DMS153 treated with DMSO at 0.1 percent for 48 hours (cell line): ENCODE data around the gene NRSN2.
"Not testable (repeated sequence)": the region's sequence is repeated elsewhere in the genome, so short reads cannot be mapped to it uniquely, and the experiment has no call there.

Experiments
- DNase-seq: peaks from one replicate; lab custom pipeline; 2025; ENCODE audit not compliant: unreplicated experiment; lab: John Stamatoyannopoulos, UW

Gene NRSN2

DNA sequence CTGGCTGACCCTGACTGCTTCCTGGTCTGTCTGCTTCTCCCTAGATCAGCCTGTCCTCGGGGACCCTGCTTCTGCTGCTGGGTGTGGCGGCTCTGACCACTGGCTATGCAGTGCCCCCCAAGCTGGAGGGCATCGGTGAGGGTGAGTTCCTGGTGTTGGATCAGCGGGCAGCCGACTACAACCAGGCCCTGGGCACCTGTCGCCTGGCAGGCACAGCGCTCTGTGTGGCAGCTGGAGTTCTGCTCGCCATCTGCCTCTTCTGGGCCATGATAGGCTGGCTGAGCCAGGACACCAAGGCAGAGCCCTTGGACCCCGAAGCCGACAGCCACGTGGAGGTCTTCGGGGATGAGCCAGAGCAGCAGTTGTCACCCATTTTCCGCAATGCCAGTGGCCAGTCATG is 6.3 kb downstream of the NRSN2 start:
- DNase-seq = no peak

DNA sequence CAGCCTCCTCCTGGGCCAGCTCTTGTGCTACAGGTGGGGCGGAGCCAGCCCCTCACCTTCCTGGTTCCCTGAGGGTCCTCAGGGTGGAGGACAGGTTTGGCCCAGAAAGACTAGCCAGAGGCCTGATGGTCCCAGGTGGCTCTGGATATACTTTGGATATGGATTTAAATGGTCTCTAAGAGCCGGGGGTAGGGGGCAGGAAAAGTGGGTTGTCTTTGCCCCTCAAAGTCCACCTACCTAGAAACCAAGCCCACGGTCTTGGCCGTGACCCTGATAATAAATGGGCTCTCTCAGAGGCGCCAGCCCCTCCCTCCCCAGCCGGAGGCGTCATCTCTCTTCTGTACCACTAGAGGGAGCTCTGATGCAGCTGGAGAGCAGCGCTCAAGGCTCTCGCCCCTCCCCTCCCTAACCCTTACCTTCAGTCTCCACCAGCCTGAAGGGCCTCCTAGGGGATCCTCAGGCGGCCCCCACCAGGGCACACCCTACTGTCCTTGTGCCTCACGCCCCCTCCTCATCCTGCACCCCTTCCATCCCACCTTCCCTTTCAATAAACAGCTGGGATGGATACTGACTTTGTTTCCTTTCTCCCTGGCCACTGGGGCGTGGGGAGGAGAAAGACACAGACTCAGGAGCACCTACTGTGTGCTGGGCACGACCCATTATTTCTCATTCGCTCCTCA is 7.5 kb downstream of the NRSN2 start:
- DNase-seq = peak; percentile 52

DNA sequence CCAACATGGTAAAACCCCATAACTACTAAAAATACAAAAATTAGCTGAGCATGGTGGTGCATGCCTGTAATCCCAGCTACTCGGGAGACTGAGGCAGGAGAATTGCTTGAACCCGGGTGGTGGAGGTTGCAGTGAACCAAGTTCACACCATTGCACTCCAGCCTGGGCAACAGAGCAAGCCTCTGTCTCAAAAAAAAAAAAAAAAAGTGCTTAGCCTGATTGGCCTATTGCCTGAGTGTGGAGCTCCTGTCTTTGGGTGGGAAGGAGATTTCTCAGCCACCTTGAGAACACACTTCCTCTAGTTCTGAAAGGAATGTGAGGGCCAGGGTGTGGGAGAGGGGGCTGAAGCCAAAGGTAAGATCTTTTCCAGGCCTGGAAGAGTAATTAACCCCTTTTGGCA is 9.2 kb downstream of the NRSN2 start:
- DNase-seq = not testable (repeated sequence)

DNA sequence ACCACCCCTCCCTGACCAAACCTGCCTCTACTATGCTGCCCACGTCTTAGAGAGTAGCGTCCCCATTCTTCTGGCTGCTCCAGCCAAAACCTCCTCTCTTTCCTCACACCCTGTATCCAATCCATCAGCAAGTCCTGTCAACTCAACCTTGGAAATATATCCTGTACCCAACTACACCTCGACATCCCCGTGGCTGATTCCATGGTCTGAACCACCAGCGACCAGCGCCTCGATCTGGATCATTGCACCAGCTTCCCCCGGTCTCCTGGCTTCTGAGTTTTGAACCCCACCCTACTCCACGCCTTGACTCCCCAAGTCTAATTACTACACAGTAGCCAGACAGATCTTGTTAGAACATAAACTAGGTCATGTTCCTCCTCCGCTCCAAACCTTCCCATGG is 9.8 kb downstream of the NRSN2 start:
- DNase-seq = no peak

DNA sequence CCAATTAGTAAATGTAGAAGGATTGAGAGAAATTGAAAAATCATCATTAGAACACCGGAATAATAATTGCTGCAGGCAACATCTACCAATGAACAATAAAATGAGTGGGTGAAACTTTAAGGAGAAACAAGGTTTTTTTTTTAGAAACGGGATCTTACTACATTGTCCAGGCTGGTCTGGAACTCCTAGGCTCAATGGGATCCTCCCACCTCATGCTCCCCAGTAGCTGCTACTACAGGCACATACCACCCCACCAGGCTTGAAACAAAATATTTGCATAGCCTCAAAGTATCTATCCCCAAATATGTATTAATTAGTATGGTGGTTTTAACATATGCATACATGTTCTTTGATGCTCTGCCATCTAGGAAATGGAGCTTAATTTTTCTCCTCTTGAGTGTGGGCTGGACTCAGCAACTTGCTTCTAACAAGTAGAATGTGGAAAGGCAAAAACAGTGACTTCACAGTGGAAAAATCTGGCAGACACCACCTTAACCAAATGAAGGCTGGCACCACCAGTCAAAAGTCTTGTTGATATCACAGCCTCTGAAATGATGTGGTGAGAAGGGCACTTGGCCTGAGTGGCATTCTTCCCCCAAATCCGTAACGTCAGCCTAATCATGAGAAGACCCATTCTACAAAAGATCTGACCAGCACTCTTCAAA is 12.1 kb downstream of the NRSN2 start:
- DNase-seq = no peak

DNA sequence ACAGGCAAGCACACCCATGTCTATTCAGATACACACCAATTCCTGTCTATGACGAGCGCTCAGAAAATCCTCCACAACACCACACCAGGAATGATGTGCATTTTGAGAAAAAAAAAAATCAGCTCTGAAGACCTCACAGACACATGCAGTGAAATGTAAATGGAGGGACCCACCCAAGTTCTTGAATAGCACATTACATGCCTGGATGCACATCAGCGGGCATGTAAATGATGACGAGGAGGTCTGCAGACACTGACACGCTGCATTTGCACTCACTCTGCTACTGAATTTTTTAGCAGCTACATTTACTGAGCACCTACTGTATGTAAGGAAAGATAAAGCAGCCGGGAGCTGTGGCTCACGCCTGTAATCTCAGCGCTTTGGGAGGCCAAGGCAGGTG is 14.7 kb downstream of the NRSN2 start:
- no peak for DNase-seq

DNA sequence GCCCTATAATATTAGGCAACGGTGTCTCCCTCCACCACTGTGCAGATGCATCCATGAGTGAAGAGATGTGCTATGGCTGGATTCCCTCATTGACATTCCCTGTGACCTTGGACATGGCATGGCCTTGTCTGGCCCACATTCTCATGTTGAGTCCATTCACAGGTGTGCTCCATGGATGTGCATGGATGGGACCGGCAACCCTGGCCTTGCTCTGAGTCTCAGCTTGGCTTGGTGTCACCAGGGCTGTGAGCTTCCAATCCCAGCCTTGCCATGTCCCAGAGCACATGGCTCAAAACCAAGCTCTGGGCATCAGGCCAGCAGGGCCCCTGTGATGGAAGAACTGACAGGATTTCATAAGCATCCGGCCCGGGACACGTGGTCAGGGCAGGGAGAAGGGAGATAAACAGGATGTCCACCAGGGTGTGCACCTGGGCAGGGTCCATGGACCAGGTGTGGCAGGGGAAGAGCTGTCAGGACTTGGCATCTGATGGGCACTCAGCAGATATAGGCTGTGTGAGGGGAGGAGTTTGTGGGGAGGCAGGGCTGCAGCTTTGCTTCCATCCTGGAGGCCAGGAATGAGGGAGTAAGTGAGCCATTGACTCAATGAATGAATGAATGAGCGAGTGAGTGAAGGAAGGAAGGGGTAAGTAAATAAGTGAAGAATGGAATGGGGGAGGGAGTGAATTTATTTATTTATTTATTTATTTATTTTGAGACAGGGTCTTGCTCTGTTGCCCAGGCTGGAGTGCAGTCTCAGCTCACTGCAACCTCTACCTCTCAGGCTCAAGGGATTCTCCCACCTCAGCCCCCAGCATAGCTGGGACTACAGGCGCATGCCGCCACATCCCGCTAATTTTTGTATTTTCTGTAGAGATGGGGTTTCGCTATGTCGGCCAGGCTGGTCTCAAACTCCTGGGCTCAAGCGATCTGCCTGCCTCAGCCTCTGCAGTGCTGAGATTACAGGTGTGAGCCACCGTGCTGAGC is 15.7 kb downstream of the NRSN2 start:
- peak; percentile 87 for DNase-seq

DNA sequence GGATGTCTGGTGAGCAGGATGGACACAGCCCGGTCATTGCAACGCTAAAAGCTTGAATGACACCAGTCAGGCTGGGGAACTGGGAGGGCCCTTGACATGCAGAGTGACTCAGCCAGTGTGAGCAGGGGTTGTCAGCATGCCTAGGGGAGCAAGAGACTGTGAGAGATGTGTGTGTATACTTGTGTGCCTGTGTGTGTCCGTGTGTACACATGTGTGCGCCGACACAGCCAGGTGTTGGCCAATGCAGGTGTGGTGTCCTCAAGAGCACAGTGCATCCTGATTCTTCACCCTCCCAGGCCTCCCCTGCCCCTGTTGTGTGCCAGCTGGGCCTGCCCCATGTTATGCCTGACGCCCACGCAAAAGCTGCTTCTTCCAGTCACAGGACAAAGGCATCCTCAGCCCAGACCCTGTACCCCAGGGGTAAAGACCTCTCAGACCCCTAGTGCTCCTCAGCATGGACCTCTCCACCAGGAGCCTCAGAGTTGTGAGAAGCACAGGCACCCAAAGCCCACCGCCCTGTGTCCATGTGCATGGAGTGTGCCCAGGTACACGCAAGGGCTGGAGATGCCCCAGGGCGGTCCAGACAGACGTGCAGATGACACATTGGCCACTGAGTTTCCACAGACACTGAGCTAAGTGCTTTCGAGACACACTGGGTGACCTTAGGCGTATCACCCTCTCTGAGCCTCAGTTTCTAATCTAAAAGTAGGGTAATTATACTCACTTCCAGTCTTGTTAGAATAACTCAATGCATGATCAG is 16.6 kb downstream of the NRSN2 start:
- no peak for DNase-seq

DNA sequence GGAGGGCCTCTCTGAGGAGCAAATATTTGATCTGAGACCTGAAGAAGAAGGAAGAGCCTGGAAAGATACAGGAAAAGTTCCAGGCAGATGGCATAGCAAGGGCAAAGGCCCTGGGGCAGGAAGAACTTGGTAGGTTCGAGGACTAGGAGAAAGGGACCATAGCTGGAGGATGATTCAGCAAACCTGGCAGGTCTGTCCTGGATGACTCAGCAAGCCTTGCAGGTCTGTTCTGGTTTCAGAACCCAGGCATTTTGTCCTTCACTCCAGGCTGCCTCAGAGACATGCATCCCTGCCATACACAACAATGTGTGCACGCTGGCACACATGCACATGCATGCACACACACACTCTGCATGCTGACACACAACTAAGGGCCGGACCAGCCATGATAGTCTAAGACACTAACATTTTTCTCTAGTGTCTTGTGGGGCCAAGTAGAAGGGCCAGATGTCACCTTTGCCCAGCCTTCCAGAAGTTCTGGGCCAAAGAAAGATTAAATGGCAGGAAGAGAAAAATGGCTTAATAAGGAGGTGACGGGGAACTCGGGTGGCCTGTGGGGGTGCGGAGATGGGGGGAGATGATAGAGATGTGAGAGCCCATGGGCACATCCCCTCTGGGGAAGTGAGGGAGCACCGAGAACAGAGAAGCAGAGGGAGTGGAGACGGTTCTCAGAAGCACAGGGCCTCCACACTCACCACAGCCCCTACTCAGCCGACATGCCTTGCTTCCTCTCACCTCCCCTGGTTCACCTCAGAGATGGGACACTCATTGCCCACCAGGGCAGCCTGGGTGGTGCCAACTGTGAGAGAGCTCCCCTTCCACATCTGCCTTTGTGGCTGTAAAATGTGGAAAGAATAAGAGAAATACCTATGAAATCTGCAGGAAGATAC is 18.2 kb downstream of the NRSN2 start:
- no peak for DNase-seq

DNA sequence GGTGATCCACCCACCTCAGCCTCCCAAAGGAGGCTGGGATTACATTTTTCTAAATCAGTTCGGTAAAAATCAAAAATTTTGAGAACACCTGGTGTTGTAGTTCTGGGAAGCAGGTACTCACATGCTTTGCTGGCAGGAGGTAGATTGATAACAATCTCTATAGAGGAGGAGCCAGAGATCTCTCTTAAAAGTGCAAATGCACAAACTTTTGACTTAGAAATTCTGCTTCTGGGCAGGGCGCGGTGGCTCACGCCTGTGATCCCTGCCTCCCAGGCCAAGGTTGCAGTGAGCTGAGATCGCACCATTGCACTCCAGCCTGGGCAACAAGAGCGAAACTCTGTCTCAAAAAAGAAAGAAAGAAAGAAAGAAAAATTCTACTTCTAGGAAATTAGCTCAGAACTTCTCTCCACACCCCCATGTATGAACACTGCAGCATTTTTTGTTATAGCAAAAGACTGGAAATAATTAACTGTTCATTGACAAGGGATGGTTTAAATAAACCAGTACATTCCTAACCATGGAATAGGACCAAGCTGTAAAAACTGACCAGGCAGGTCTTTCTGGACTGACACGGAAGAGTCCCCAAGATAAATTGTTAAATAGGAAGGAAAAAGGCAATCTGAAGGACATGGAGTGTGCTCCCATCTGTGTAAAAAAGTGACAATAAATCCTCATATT is 19.3 kb downstream of the NRSN2 start:
- no peak for DNase-seq

DNA sequence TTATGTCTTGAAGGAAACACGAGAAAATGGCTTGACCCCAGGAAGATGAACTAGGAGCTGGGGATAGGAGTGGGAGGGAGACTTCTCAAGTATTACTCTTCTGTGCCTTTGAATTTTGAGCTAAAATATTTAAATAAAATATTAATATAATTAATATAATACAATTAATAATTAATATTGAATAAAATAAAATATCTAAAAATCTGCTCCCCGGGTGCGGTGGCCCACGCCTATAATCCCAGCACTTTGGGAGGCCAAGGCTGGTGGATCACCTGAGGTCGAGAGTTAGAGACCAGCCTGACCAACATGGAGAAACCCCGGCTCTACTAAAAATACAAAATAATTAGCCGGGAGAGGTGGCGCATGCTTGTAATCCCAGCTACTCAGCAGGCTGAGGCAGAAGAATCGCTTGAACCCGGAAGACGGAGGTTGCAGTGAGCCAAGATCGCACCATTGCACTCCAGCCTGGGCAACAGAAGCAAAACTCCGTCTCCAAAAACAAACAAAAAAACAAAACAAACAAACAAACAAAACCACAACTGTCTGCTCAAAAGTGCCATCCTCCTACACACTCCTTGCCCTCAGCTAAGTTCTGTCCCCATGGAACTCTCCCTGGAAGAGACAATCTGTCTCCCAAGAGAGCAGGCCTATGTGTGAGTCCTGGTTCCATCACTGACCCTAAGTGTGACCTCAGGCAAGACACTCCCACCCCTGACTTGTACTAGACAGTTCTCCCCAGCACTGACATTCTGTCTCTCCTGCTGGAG is 20.0 kb downstream of the NRSN2 start:
- DNase-seq = no peak

DNA sequence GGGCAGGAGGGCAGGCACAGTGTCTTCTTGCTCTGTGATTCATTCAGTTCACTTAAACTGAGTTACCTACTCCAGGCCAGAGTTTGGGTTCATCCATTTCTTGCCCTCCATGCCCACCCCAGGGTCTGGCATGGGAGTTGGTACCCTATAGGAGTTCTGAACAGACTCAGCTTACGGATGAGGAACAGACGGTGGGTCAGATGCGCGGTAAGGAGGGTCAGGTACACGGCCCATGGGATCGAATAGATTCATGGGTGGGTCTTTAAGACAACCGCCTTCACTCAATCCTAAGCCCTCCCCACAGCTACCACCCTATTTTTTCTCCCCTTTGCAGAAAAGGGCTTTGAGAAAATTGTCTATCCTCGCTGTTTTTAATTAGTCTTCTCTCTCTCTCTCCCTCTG is 20.6 kb downstream of the NRSN2 start:
- no peak for DNase-seq

DNA sequence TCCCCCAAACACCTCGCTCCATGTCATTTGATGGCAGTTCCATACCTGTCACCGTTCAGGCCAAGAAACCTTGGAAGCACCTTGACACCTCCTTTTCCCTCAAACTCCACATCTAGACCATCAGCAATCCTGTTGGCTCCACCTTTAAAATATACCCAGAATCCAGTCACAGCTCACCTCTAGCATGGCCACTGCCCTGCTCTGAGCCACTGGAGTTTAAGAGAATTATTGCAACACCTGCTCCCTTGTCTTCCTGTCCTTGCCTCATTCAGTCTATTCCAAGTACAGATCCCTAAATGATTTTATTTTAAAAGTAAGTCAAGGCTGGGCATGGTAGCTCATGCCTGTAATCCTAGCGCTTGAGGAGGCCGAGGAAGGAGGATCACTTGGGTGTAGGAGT is 22.0 kb downstream of the NRSN2 start:
- no peak for DNase-seq

DNA sequence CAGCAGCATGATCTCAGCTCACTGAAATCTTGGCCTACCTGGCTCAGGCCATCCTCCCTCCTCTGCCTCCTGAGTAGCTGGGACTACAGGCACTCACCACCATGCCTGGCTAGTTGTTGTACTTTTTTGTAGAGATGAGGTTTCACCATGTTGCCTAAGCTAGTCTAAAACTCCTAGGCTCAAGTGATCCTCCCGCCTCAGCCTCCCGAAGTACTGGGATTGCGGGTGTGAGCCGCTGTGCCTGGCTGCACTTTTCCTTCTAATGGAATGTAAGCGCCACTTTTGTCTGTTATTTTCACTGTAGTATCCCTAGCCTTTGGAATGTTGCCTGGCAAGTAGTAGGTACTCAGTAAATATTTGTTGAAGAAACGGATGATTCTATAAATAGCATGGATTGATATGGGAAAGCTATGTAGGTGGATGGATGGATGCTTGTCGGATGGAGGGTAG is 23.3 kb downstream of the NRSN2 start:
- no peak for DNase-seq

DNA sequence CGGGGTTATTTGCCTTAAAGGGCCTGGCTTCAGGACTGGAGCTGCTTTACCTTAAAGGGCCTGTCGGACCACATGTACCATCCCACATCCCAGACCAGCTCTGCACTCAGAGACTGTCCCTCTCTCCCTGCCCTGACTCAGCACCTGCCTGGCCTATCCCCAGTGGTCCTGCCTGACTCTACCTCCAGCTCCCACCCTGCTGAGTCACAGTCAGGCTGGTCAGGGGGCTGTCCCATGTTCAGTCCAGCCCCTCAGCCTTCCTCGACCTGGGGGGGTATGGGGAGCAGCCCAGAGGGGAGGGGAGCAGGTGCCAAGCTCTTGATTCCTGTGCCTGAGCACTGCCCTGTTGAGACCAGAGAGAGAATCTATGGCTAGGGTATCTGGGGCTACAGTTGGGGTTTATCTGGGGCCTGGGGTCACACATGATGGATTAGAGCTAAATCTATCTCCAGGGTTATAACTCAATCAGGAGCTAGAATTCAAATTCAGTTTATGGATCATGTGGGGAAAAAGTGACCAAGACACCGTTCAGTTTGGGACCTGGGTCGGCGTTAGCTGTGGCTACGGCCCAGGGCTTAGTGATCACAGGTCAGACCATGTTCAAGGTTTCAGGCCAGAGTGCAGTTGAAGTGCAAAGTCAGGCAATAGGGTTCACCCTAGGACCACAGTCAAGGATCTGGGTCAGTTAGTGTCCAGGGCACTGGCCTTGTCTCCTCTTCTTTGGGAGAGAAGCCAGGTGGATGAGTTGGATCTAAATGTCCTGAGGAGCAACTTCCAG is 24.3 kb downstream of the NRSN2 start:
- DNase-seq = no peak

DNA sequence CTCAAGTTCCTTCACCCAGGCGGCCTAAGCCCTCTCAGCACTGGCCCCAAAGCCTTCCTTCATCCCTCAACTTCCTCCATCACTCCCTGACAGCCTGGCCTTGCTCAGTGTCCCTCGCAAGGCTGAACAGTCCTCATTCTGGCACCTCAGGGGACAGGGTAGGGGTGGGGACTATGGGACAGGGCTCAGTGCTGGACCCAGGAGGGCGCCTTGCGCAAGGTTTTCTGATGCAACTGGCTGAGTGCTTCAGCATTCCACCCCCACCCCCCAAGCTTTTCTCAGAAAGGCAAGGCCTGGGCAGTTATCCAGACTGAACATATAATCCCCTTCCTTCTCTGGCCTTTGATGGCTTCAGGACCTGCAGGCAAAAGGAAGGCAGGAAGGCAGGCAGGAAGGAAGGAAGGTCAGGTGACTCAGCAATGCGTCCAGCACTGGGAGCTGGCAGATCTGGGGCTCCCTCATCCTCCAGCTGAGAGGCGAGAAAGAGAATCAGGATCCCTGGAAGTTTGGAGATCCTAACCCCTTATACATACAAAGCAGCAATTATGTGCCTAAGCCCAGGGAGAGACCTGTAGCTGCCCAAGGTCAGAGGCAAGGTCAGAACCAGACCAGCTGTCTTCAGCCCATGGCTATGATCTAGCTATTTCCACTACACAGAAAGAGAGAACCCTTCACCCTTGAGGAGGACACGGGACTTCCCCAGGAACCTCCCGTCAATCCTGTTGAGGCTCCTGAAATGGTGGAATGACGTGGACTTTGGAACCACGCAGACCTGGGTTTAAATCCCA is 25.0 kb downstream of the NRSN2 start:
- no peak for DNase-seq

DNA sequence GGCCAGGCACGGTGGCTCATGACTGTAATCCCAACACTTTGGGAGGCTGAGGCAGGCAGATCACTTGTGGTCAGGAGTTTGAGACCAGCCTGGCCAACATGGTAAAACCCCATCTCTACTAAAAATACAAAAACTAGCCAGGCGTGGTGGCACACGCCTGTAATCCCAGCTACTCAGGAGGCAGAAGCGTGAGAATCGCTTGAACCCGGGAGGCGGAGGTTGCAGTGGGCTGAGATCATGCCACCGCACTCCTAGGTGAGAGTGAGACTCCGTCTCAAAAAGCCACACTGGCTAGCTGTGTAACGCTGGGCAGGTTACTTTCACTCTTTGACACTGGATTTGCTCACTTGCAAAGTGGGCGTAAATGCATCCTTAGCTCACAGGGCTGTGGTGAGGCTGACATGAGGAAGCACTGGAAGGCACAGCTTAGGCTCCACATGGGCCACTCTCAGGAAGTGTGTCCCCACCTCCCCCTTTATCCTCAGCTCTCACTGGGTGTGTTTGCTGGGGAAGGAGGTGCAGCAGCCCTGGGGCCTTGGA is 25.7 kb downstream of the NRSN2 start:
- DNase-seq = not testable (repeated sequence)
